Hepatocyte (in vitro differentiated cells): Measurements from ENCODE around the gene GPNMB.

Experiments used
- CTCF ChIP-seq: fragments of 200-600 bp; sonication (generic); IDR thresholded peaks from 2 replicates; pipeline ENCODE4 v1.5.1; 2016; ENCODE audit warnings: antibody characterized with exemption, mild to moderate bottlenecking; ENCODE audit not compliant: poor library complexity
- EZH2 ChIP-seq: fragments of 200-600 bp; sonication (generic); IDR thresholded peaks from 2 replicates; pipeline ENCODE4 v1.6.1; 2016; ENCODE audit warnings: antibody characterized with exemption, mild to moderate bottlenecking, borderline replicate concordance
- EZH2phosphoT487 ChIP-seq: fragments of 200-600 bp; sonication (generic); IDR thresholded peaks from one replicate; pipeline ENCODE4 v1.6.1; 2018; ENCODE audit warnings: antibody characterized with exemption, mild to moderate bottlenecking, low read depth, moderate library complexity; ENCODE audit not compliant: unreplicated experiment, severe bottlenecking

DNA sequence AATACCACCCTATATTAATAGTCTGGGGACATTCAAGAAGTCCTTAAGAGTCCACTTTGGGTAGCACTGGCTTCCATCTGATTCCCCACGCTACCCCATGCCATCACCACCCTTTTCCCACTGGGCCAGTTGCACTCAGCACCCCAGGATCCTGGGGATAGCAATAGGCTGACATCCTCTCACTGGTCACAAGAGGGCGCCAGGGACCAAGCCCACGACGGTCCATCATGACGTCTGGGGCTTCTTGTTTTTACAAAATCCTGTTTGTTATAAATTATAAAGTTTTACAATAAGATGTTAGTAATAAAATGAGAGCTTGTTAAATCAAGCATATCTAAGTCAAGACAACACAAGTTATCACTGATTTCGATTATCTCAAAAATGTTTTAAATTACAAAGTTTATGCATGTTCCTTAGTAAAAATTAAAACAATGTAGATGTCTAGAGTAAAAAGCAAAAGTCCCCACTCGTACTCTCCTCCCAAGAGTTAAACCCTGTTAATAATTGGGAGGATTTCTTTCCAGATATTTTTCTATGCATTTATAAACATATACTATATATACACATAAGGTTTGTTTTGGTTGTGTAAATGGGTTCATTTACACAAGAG, 15.4 kb downstream of the GPNMB start:
- TF ChIP-seq EZH2 (no peak), CTCF (peak; percentile 81), EZH2phosphoT487 (no peak)
